Measurements from ENCODE around the gene CFAP299. TPM values are rescaled to one million over a fixed set of nuclear protein-coding genes. Genes with fewer than 3 reads are reported as not detected.

The CFAP299 gene
- total and polyA plus RNA-seq, 2 donors (not counting 1 experiment from before 2014, with no cell fraction given): not detected

DNA sequence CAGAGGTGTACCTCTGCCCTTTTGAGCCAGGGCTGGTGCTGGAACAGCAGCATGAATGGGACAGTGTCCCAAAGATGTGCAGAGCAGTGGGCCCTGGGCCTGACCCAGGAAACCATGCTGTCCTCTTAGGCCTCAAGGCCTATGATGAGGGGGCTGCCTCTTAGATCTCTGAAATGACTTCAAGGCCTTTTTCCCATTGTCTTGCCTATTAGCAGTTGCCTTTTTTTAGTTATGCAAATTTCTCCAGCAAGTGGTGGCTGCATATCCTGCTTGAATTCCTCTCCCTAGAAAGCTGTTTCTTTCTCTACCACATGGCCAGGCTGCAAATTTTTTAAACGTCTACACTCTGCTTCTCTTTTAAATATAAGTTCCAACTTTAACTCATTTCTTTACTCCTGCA, 160.3 kb downstream of the CFAP299 start:
- no CpG with 5 or more reads among the region's 1 CpG for WGBS (ENCODE audit: insufficient coverage)
- no peak overlapping the region for H3K27ac Mint-ChIP-seq
- Histone ChIP-seq H3K4me3 (ENCODE audit: control extremely low read depth in 1 of 5, extremely low read depth in 1 of 5, insufficient read depth in 1 of 5, low read depth in 2 of 5, low read length in 4 of 5) (no peak overlapping the region), H3K27ac (ENCODE audit: low read length in 2 of 2) (no peak overlapping the region), H2AFZ (ENCODE audit: insufficient read depth, low read depth, low read length, poor library complexity, severe bottlenecking) (no peak overlapping the region), H3K79me2 (ENCODE audit: control insufficient read depth, insufficient read depth, low read length) (no peaks in the 10 kb centered on the region), H3K4me1 (ENCODE audit: control insufficient read depth in 2 of 2, insufficient read depth in 2 of 2, low read length in 2 of 2) (peaks cover 18 to 23% of the 10 kb centered on the region in 2 donors), H3K4me2 (replicated peaks; ENCODE audit: low read depth, low read length, poor library complexity, severe bottlenecking) (no peak overlapping the region), H3K36me3 (replicated peaks in 1 of 2; ENCODE audit: control extremely low read depth in 1 of 2, control insufficient read depth in 1 of 2, extremely low read depth in 1 of 2, insufficient read depth in 2 of 2, low read length in 1 of 2) (no peaks in the 10 kb centered on the region), H3K27me3 (replicated peaks in 1 of 4; ENCODE audit: control extremely low read depth in 1 of 4, control insufficient read depth in 3 of 4, insufficient read depth in 4 of 4, low read length in 3 of 4) (no peaks in the 10 kb centered on the region), H3K9me3 (ENCODE audit: control extremely low read depth in 1 of 3, control insufficient read depth in 2 of 3, insufficient read depth in 1 of 3, low read length in 2 of 3) (peaks cover 0 to 11% (median 1%) of the 10 kb centered on the region in 3 donors), H3K9ac (ENCODE audit: low read length) (no peak overlapping the region), H4K20me1 (ENCODE audit: control insufficient read depth, insufficient read depth, low read length, poor library complexity, severe bottlenecking) (no peaks in the 10 kb centered on the region)
- ATAC-seq (ENCODE audit: low read depth): no peak
- no peak overlapping the region for H3K4me3 Mint-ChIP-seq
- DNase-seq: no peak
- no peaks in the 10 kb centered on the region for H3K27me3 Mint-ChIP-seq
- peaks cover 9% of the 10 kb centered on the region for H3K9me3 Mint-ChIP-seq (ENCODE audit: insufficient read depth)
- ChIA-PET POLR2A (no interaction called here), CTCF (no interaction called here)
- intact Hi-C loops (cut with micrococcal nuclease): no loop called here
- no peak for TF ChIP-seq EZH2 (IDR thresholded peaks at IDR 0.05; ENCODE audit: borderline replicate concordance, insufficient read depth, low read depth, low read length, poor library complexity, severe bottlenecking)
- no peak for TF ChIP-seq CTCF (IDR thresholded peaks at IDR 0.05)
- H3K4me1 Mint-ChIP-seq: peaks cover 34% of the 10 kb centered on the region

DNA sequence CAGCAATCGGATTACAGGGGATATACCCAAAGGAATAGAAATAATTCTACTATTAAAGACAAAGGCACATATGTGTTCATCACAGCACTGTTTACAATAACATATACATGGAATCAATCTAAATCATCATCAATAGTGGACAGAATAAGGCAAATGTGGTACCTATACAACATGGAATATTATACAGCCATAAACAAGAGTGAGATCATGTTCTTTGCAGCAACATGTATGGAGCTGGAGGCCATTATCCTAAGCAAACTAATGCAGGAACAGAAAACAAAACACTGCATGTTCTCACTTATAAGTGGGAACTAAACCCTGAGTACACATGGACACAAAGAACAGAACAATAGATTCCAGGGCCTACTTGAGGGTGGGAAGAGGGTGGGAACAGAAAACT, 163.2 kb downstream of the CFAP299 start:
- Mint-ChIP-seq H3K4me1 (peaks cover 16% of the 10 kb centered on the region), H3K27ac (no peak overlapping the region), H3K9me3 (ENCODE audit: insufficient read depth) (peaks cover 7% of the 10 kb centered on the region), H3K27me3 (no peaks in the 10 kb centered on the region), H3K4me3 (no peak overlapping the region)
- peaks cover 7 to 13% of the 10 kb centered on the region in 2 donors for H3K4me1 ChIP-seq (ENCODE audit: control insufficient read depth in 2 of 2, insufficient read depth in 2 of 2, low read length in 2 of 2)
- H4K20me1 ChIP-seq (ENCODE audit: control insufficient read depth, insufficient read depth, low read length, poor library complexity, severe bottlenecking): no peaks in the 10 kb centered on the region
- no peak overlapping the region for H3K4me3 ChIP-seq (ENCODE audit: control extremely low read depth in 1 of 5, extremely low read depth in 1 of 5, insufficient read depth in 1 of 5, low read depth in 2 of 5, low read length in 4 of 5)
- POLR2A ChIA-PET: no interaction called here
- H3K79me2 ChIP-seq (ENCODE audit: control insufficient read depth, insufficient read depth, low read length): no peaks in the 10 kb centered on the region
- no peak overlapping the region for H2AFZ ChIP-seq (ENCODE audit: insufficient read depth, low read depth, low read length, poor library complexity, severe bottlenecking)
- DNase-seq: no peak
- intact Hi-C loops (cut with micrococcal nuclease): no loop called here
- peaks cover 0 to 6% (median 1%) of the 10 kb centered on the region in 3 donors for H3K9me3 ChIP-seq (ENCODE audit: control extremely low read depth in 1 of 3, control insufficient read depth in 2 of 3, insufficient read depth in 1 of 3, low read length in 2 of 3)
- H3K4me2 ChIP-seq (replicated peaks; ENCODE audit: low read depth, low read length, poor library complexity, severe bottlenecking): no peak overlapping the region
- H3K9ac ChIP-seq (ENCODE audit: low read length): no peak overlapping the region
- CTCF ChIA-PET: interaction anchor here (0.6 kb wide), 1 partner anchor 231 kb away, joined by 3 read pairs; no protein-coding TSS in a partner anchor
- WGBS (ENCODE audit: insufficient coverage): no CpG with 5 or more reads among the region's 1 CpG
- no peaks in the 10 kb centered on the region for H3K36me3 ChIP-seq (replicated peaks in 1 of 2; ENCODE audit: control extremely low read depth in 1 of 2, control insufficient read depth in 1 of 2, extremely low read depth in 1 of 2, insufficient read depth in 2 of 2, low read length in 1 of 2)
- no peaks in the 10 kb centered on the region for H3K27me3 ChIP-seq (replicated peaks in 1 of 4; ENCODE audit: control extremely low read depth in 1 of 4, control insufficient read depth in 3 of 4, insufficient read depth in 4 of 4, low read length in 3 of 4)
- no peak overlapping the region for H3K27ac ChIP-seq (ENCODE audit: low read length in 2 of 2)
- TF ChIP-seq EZH2 (IDR thresholded peaks at IDR 0.05; ENCODE audit: borderline replicate concordance, insufficient read depth, low read depth, low read length, poor library complexity, severe bottlenecking): no peak
- no peak for TF ChIP-seq CTCF (IDR thresholded peaks at IDR 0.05)
- ATAC-seq (ENCODE audit: low read depth): no peak
